Keratinocyte (primary cell): Measurements from ENCODE around the gene AFAP1L1.

Experiments
- CTCF ChIP-seq, 3 experiments: IDR thresholded peaks in 1 of 3; conservative IDR thresholded peaks in 1 of 3; optimal IDR thresholded peaks in 1 of 3; 2 replicates in 2 of 3; 3 replicates in 1 of 3; pipeline versions ENCODE3 to v1.5.1; 2011; ENCODE audit warnings: low read length in 3 of 3, mild to moderate bottlenecking in 3 of 3, moderate library complexity in 2 of 3, control low read depth in 1 of 3, inconsistent platforms in 1 of 3; ENCODE audit not compliant: insufficient read depth in 2 of 3; ENCODE audit errors: extremely low read depth in 1 of 3
- EZH2 ChIP-seq: IDR thresholded peaks from one replicate; pipeline ENCODE4 v1.6.1; 2012; ENCODE audit warnings: inconsistent platforms, mild to moderate bottlenecking, low read length, moderate library complexity

GRCh38 chr5:149285153-149285552 is 13.5 kb downstream of the AFAP1L1 start:
- no peak for TF ChIP-seq CTCF (optimal IDR thresholded peaks at IDR 0.05 in 1 of 3, IDR thresholded peaks at IDR 0.05 in 1 of 3, conservative IDR thresholded peaks at IDR 0.05 in 1 of 3; ENCODE audit: extremely low read depth in 1 of 3, insufficient read depth in 2 of 3, low read length in 3 of 3)
- TF ChIP-seq EZH2: no peak
